ENCODE results near the gene MOGAT2.

The MOGAT2 gene

GRCh38 chr11:75780888-75781287 is 63.2 kb downstream of the MOGAT2 start:
- no peak for DNase-seq (ENCODE audit: low read depth in 2 of 2)

- no peak for DNase-seq (ENCODE audit: low read depth in 2 of 2)
Measured at GRCh38 chr11:75781296-75781695, 63.7 kb downstream of the MOGAT2 start.

- no peak for DNase-seq (ENCODE audit: low read depth in 2 of 2)
Measured at GRCh38 chr11:75781831-75782230, 64.2 kb downstream of the MOGAT2 start.
